ENCODE results near the gene SS18L1.

DNA sequence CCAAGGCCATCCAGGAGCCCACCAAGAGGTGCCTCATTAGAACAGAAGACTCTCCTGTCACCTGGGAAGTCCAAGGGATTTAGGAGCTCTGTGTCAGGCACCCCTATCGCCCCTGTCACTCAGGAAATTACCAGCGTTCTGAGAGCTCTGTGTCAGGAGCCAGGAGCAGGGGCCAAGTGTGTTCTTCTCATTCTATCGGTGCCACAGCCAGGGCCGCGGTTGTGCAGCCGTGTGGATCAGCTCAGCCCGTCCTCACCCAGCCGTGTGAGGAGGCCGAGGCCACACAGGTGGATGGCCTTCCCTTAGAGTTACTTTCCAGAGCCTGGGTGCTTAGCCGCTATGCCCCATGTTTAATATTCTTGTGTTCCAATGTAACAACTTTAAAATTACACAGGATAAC lies 49.1 kb downstream of the SS18L1 start:
- TF ChIP-seq EZH2 (IDR thresholded peaks at IDR 0.05; ENCODE audit: low read depth), result no peak
- TF ChIP-seq, protein P1, sequence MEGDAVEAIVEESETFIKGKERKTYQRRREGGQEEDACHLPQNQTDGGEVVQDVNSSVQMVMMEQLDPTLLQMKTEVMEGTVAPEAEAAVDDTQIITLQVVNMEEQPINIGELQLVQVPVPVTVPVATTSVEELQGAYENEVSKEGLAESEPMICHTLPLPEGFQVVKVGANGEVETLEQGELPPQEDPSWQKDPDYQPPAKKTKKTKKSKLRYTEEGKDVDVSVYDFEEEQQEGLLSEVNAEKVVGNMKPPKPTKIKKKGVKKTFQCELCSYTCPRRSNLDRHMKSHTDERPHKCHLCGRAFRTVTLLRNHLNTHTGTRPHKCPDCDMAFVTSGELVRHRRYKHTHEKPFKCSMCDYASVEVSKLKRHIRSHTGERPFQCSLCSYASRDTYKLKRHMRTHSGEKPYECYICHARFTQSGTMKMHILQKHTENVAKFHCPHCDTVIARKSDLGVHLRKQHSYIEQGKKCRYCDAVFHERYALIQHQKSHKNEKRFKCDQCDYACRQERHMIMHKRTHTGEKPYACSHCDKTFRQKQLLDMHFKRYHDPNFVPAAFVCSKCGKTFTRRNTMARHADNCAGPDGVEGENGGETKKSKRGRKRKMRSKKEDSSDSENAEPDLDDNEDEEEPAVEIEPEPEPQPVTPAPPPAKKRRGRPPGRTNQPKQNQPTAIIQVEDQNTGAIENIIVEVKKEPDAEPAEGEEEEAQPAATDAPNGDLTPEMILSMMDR (conservative IDR thresholded peaks at IDR 0.05), result no peak
